GM12878 (cell line): Measurements from ENCODE around the gene MAGIX. TPM values are rescaled to one million over a fixed set of nuclear protein-coding genes. Genes with fewer than 3 reads are reported as not detected.
A peak's percentile ranks its signal among the peaks of the same experiment; 100 is the strongest.

Experiments used
- BACH1 ChIP-seq: fragments of 450-650 bp; IDR thresholded peaks from 2 replicates; pipeline ENCODE4 v1.6.1; 2017; ENCODE audit warnings: mild to moderate bottlenecking, borderline replicate concordance
- BMI1 ChIP-seq: fragments of 450-650 bp; IDR thresholded peaks from 2 replicates; pipeline ENCODE4 v1.6.1; 2016; ENCODE audit warnings: mild to moderate bottlenecking, moderate library complexity, borderline replicate concordance
- CBX3 ChIP-seq: fragments of 200-600 bp; sonication (generic); IDR thresholded peaks from 2 replicates; pipeline ENCODE4 v1.6.1; 2016; ENCODE audit warnings: low read depth, borderline replicate concordance
- GABPA ChIP-seq: IDR thresholded peaks from 2 replicates; pipeline ENCODE4 v1.6.1; 2014; ENCODE audit warnings: antibody characterized with exemption, low read depth, mild to moderate bottlenecking, inconsistent platforms
- GATAD2B ChIP-seq: fragments of 450-650 bp; conservative IDR thresholded peaks from 2 replicates; pipeline ENCODE4 v1.6.1; 2017; ENCODE audit warnings: low read depth, mild to moderate bottlenecking, moderate library complexity
- HDAC6 ChIP-seq: fragments of 200-600 bp; sonication (generic); IDR thresholded peaks from one replicate; pipeline ENCODE4 v1.8.0; 2017; ENCODE audit warnings: antibody characterized with exemption; ENCODE audit not compliant: unreplicated experiment
- IKZF2 ChIP-seq, 2 experiments: fragments of 450-650 bp; IDR thresholded peaks; 2 replicates each; pipeline ENCODE4 v1.6.1; 2017; ENCODE audit warnings: mild to moderate bottlenecking in 2 of 2, moderate library complexity in 2 of 2
- JUNB ChIP-seq: IDR thresholded peaks from 2 replicates; pipeline ENCODE4 v1.6.1; 2016; ENCODE audit warnings: antibody characterized with exemption, mild to moderate bottlenecking
- LARP7 ChIP-seq: fragments of 450-650 bp; IDR thresholded peaks from 2 replicates; pipeline ENCODE4 v1.6.1; 2017; ENCODE audit warnings: mild to moderate bottlenecking
- MTA2 ChIP-seq: fragments of 450-650 bp; IDR thresholded peaks from 2 replicates; pipeline ENCODE4 v1.6.1; 2016; ENCODE audit warnings: low read depth, mild to moderate bottlenecking, moderate library complexity
- MTA3 ChIP-seq: IDR thresholded peaks from 2 replicates; pipeline ENCODE4 v1.6.1; 2012; ENCODE audit warnings: low read length, inconsistent platforms, borderline replicate concordance
- NRF1 ChIP-seq: conservative IDR thresholded peaks from 2 replicates; pipeline ENCODE4 v1.6.1; 2011; ENCODE audit warnings: mild to moderate bottlenecking, low read depth, low read length, improper control_type of control experiment
- POLR2AphosphoS2 ChIP-seq: IDR thresholded peaks from 2 replicates; pipeline ENCODE4 v1.6.1; 2011; ENCODE audit warnings: low read depth, mild to moderate bottlenecking, low read length, improper control_type of control experiment, moderate library complexity
- RFX5 ChIP-seq: IDR thresholded peaks from 2 replicates; pipeline ENCODE4 v1.6.1; 2011; ENCODE audit warnings: low read depth, low read length, improper control_type of control experiment
- SRF ChIP-seq, 2 experiments: IDR thresholded peaks; 2 replicates each; pipeline ENCODE4 v1.6.1; 2011; ENCODE audit warnings: low read depth in 2 of 2, low read length in 2 of 2, mild to moderate bottlenecking in 1 of 2, moderate library complexity in 1 of 2
- TCF12 ChIP-seq: IDR thresholded peaks from 2 replicates; pipeline ENCODE4 v1.6.1; 2011; ENCODE audit warnings: low read depth, mild to moderate bottlenecking, low read length
- ZNF622 ChIP-seq: fragments of 450-650 bp; IDR thresholded peaks from 2 replicates; pipeline ENCODE4 v1.6.1; 2017; ENCODE audit warnings: mild to moderate bottlenecking, inconsistent platforms
- polyA plus RNA-seq, 11 experiments: library from polyadenylated mRNA; depleted of rRNA in 4 of 11; unstranded in 6 of 11; stranded (reverse) in 5 of 11; fragments of >200 nt; fragmentation: Nextera tagmentation in 4 of 11; fragmentation: Illumina TruSeq in 1 of 11; extraction: Ambion mirVana in 4 of 11; extraction: Trizol in 1 of 11; gene quantifications; 1 replicate in 1 of 11; 2 replicates in 10 of 11; pipeline versions ENCODE4 v1.2.1 to v1.2.3, GENCODE V29; 2011 to 2016; ENCODE audit warnings: inconsistent platforms in 2 of 11, missing spikeins in 2 of 11, low read depth in 1 of 11
- total RNA-seq, 4 experiments: library from RNA; depleted of rRNA in 3 of 4; stranded (reverse); fragments of >200 nt in 3 of 4; fragmentation: Illumina TruSeq in 1 of 4; extraction: Trizol in 1 of 4; gene quantifications; 2 replicates each; pipeline versions ENCODE4 v1.2.1 to v1.2.3, GENCODE V29; 2013 to 2021
- TF ChIP-seq, protein P1 (sequence below): IDR thresholded peaks from 2 replicates; pipeline ENCODE4 v1.6.1; 2012; ENCODE audit warnings: improper control_type of control experiment, low read depth, low read length; ENCODE audit not compliant: insufficient replicate concordance
- TF ChIP-seq, protein P2 (sequence below), 3 experiments: IDR thresholded peaks in 2 of 3; conservative IDR thresholded peaks in 1 of 3; 2 replicates each; pipeline ENCODE4 v1.5.1; 2011; ENCODE audit warnings: low read depth in 3 of 3, low read length in 3 of 3, mild to moderate bottlenecking in 3 of 3, control low read depth in 2 of 3, moderate library complexity in 2 of 3, inconsistent platforms in 1 of 3, mixed read lengths in 1 of 3; ENCODE audit not compliant: control insufficient read depth in 2 of 3, insufficient read depth in 1 of 3; ENCODE audit errors: extremely low read depth in 1 of 3
- TF ChIP-seq, protein P3 (sequence below): IDR thresholded peaks from 2 replicates; pipeline ENCODE4 v1.6.1; 2011; ENCODE audit warnings: mild to moderate bottlenecking, low read depth, low read length, moderate library complexity; ENCODE audit not compliant: insufficient replicate concordance
- TF ChIP-seq, protein P4 (sequence below): IDR thresholded peaks from 2 replicates; pipeline ENCODE4 v1.6.1; 2012; ENCODE audit warnings: low read length, inconsistent platforms

MAGIX gene
- total and polyA plus RNA-seq, 10 of the 15 experiments (the other 5 are each of a cell fraction or from before 2014, with no cell fraction given): 0.03 to 2.5 (median 0.82) TPM

DNA sequence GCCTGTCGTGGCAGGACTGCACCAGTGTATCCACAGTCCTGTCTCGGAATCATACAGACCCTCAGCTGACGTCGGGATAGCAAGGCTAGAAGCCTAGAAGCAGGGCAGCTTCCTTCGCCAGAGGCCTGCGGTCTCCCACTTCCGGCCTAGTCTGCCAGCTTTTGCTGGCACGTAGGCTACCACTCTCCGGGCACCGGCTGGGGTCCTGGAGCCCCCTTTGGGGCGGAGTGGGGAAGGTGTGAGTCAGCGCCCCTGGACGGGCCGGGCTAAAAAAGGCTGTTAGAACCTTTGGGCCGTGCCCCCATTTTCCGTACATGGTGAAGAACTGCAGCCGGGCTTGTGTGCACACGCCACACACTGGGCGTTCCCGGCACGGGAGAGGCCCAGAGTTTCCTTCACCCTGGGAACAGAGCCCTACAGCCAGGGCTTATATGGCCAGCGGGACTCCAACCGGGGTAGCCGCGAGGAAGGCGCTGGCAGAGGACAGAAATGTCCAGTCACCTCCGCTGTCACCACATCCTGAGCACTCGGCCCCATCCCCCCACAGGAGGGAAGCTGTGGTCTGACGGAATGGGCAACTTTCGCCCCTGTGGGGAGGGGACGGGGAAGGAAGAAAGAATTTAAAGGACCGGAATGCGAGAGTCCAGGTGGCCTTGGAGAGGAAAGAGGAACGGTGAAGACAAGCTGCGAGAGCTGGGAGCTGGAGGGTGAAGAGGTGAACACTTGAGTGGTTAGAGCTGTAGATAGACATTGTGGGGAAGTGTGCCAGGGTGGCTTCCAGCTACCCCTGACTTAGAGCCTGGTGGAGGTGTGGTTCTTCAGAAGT is 4.6 kb downstream of the MAGIX start (continued):
- TF ChIP-seq, protein P1, sequence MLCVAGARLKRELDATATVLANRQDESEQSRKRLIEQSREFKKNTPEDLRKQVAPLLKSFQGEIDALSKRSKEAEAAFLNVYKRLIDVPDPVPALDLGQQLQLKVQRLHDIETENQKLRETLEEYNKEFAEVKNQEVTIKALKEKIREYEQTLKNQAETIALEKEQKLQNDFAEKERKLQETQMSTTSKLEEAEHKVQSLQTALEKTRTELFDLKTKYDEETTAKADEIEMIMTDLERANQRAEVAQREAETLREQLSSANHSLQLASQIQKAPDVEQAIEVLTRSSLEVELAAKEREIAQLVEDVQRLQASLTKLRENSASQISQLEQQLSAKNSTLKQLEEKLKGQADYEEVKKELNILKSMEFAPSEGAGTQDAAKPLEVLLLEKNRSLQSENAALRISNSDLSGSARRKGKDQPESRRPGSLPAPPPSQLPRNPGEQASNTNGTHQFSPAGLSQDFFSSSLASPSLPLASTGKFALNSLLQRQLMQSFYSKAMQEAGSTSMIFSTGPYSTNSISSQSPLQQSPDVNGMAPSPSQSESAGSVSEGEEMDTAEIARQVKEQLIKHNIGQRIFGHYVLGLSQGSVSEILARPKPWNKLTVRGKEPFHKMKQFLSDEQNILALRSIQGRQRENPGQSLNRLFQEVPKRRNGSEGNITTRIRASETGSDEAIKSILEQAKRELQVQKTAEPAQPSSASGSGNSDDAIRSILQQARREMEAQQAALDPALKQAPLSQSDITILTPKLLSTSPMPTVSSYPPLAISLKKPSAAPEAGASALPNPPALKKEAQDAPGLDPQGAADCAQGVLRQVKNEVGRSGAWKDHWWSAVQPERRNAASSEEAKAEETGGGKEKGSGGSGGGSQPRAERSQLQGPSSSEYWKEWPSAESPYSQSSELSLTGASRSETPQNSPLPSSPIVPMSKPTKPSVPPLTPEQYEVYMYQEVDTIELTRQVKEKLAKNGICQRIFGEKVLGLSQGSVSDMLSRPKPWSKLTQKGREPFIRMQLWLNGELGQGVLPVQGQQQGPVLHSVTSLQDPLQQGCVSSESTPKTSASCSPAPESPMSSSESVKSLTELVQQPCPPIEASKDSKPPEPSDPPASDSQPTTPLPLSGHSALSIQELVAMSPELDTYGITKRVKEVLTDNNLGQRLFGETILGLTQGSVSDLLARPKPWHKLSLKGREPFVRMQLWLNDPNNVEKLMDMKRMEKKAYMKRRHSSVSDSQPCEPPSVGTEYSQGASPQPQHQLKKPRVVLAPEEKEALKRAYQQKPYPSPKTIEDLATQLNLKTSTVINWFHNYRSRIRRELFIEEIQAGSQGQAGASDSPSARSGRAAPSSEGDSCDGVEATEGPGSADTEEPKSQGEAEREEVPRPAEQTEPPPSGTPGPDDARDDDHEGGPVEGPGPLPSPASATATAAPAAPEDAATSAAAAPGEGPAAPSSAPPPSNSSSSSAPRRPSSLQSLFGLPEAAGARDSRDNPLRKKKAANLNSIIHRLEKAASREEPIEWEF: no peak
- TF ChIP-seq, protein P2, sequence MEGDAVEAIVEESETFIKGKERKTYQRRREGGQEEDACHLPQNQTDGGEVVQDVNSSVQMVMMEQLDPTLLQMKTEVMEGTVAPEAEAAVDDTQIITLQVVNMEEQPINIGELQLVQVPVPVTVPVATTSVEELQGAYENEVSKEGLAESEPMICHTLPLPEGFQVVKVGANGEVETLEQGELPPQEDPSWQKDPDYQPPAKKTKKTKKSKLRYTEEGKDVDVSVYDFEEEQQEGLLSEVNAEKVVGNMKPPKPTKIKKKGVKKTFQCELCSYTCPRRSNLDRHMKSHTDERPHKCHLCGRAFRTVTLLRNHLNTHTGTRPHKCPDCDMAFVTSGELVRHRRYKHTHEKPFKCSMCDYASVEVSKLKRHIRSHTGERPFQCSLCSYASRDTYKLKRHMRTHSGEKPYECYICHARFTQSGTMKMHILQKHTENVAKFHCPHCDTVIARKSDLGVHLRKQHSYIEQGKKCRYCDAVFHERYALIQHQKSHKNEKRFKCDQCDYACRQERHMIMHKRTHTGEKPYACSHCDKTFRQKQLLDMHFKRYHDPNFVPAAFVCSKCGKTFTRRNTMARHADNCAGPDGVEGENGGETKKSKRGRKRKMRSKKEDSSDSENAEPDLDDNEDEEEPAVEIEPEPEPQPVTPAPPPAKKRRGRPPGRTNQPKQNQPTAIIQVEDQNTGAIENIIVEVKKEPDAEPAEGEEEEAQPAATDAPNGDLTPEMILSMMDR (IDR thresholded peaks at IDR 0.05 in 2 of 3, conservative IDR thresholded peaks at IDR 0.05 in 1 of 3; ENCODE audit: control insufficient read depth in 2 of 3, extremely low read depth in 1 of 3, insufficient read depth in 1 of 3, low read depth in 3 of 3, low read length in 3 of 3): no peak
- TF ChIP-seq LARP7: 0 out of 2 replicates have a peak, but pooled peaks have one; percentile 47
- TF ChIP-seq HDAC6: no peak
- TF ChIP-seq, protein P3, sequence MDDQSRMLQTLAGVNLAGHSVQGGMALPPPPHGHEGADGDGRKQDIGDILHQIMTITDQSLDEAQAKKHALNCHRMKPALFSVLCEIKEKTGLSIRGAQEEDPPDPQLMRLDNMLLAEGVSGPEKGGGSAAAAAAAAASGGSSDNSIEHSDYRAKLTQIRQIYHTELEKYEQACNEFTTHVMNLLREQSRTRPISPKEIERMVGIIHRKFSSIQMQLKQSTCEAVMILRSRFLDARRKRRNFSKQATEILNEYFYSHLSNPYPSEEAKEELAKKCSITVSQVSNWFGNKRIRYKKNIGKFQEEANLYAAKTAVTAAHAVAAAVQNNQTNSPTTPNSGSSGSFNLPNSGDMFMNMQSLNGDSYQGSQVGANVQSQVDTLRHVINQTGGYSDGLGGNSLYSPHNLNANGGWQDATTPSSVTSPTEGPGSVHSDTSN: no peak
- TF ChIP-seq SRF (IDR thresholded peaks at IDR 0.05; ENCODE audit: low read depth in 2 of 2, low read length in 2 of 2): peak; percentile 1 to 36; a peak in 1 of 4 replicates
- TF ChIP-seq NRF1: no peak
- peak; percentile 66 for TF ChIP-seq GATAD2B
- TF ChIP-seq, protein P4, sequence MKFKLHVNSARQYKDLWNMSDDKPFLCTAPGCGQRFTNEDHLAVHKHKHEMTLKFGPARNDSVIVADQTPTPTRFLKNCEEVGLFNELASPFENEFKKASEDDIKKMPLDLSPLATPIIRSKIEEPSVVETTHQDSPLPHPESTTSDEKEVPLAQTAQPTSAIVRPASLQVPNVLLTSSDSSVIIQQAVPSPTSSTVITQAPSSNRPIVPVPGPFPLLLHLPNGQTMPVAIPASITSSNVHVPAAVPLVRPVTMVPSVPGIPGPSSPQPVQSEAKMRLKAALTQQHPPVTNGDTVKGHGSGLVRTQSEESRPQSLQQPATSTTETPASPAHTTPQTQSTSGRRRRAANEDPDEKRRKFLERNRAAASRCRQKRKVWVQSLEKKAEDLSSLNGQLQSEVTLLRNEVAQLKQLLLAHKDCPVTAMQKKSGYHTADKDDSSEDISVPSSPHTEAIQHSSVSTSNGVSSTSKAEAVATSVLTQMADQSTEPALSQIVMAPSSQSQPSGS: no peak
- TF ChIP-seq POLR2AphosphoS2: no peak
- TF ChIP-seq TCF12: no peak
- no peak for TF ChIP-seq RFX5
- TF ChIP-seq ZNF622: no peak
- TF ChIP-seq MTA2: peak; percentile 29; the same call in 1 of the 2 replicates
- no peak for TF ChIP-seq GABPA
- no peak for TF ChIP-seq CBX3
- 0 out of 2 replicates have a peak, but pooled peaks have one; percentile 17 for TF ChIP-seq MTA3
- peak; percentile 59 to 66 for TF ChIP-seq IKZF2 (IDR thresholded peaks at IDR 0.05)
- TF ChIP-seq JUNB: no peak
- no peak for TF ChIP-seq BACH1
- no peak for TF ChIP-seq BMI1
